Inflammatory macrophage (primary cell): ENCODE results near the gene OR2A7.
"Not testable (repeated sequence)": the region's sequence is repeated elsewhere in the genome, so short reads cannot be mapped to it uniquely, and the experiment has no call there.

Source experiments
- DNase-seq, 2 donors: peaks; one replicate each; pipeline ENCODE4 v3.0.0-alpha.2; 2020 to 2022
- total RNA-seq, 18 experiments: gene quantifications; one replicate each; lab custom pipeline; 2026; ENCODE audit warnings: mixed read lengths in 6 of 18, inconsistent platforms in 2 of 18; lab: John Stamatoyannopoulos, UW

Gene OR2A7, protein sequence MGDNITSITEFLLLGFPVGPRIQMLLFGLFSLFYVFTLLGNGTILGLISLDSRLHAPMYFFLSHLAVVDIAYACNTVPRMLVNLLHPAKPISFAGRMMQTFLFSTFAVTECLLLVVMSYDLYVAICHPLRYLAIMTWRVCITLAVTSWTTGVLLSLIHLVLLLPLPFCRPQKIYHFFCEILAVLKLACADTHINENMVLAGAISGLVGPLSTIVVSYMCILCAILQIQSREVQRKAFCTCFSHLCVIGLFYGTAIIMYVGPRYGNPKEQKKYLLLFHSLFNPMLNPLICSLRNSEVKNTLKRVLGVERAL
- total RNA-seq = 0 to 0.13 (median 0.03) reads per million in 18 experiments

GRCh38 chr7:144264692-144265091, at the start of gene OR2A7:
TSS of gene OR2A7 (minus strand) at chr7:144264792. CDS start at chr7:144259628, 5,164 bp downstream.
- peak in 1 of 2 donors; percentile 1 for DNase-seq

GRCh38 chr7:144311872-144312469, 47.4 kb upstream of the OR2A7 start, which contains the start of gene OR2A1:
TSS of gene OR2A1 (plus strand) at chr7:144312419. CDS start at chr7:144318125, 5,706 bp downstream.
- not testable (repeated sequence) for DNase-seq

DNA sequence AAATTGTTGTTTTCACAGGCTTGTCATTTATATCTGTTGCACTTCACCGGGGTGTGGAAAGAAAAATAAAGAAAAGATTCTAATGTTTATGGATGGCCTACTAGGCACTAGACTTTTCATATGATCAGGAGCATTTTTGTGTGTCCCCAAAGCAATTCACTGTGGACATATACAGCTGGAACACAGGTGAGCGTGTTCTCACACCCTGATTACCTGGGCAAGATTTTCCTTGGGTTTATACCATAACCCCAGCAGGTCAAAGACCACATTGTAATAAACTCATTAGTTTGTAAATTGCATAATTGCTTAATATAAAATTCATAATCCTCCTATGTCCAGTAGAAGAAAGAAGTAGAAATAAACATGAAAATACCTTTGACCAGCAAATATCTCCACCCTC, 46.6 kb upstream of the OR2A7 start:
- DNase-seq = not testable (repeated sequence)

DNA sequence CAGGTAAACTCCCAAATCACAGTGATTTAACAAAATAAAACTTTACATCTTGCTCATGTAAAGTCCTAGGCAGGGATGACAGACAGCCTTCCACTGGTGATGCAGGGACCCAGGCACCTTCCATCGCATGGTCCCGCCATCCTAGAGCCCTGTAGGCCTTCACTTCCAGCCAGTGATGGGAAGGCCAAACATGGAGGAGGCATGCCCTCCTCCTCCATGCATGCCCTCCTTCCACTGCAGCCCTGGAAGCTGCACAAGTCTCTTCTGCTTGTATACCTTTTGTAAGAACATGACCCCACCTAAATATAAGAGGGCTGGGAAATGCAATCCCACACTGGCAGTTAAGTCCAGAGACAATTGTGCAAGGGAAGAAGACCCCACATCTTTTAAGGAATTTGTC, 45.1 kb upstream of the OR2A7 start:
- DNase-seq = not testable (repeated sequence)

- not testable (repeated sequence) for DNase-seq
Observed at GRCh38 chr7:144305156-144305555, 40.6 kb upstream of the OR2A7 start.

- DNase-seq = not testable (repeated sequence)
Observed at GRCh38 chr7:144303607-144304006, 39.0 kb upstream of the OR2A7 start.

- not testable (repeated sequence) for DNase-seq
Observed at GRCh38 chr7:144302578-144303303, 38.1 kb upstream of the OR2A7 start.

DNA sequence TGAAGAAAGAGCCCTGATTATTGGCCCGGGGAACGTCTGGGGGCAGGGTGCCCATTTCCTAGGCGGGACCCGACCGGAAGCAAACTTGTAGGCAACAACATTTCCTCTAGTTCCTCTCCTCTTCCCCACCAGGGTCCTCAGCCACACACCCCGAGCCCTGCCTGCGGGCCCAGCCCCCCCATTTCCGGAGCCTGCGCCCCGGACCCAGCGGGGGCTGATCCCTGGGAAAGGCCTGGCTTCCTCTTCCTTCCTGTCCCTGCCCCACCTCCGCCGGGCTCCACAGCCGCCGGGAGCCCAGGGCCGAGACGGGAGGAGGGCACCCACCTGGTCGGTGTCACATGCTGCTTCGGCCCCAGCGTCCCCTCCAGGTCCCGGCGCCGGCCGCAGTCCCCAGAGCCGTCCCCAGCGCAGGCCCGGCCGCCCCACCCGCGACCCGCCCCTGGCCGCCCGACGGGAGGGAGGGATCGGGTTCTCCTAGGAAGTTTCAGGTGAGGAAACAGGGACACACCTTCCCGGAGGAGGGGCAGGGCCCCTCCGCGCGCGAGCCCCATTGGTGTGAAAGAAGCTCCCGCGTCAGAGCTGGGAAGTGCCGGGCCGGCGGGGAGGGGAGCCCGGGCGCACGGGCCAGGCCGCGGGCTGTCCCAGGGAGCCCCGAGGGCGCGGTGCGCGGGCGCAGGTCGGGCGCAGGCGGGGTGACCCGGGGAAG, 29.4 kb upstream of the OR2A7 start:
- not testable (repeated sequence) for DNase-seq

GRCh38 chr7:144292384-144293161, 28.0 kb upstream of the OR2A7 start:
- DNase-seq = not testable (repeated sequence)

- DNase-seq = not testable (repeated sequence)
Observed at GRCh38 chr7:144291607-144292006, 27.0 kb upstream of the OR2A7 start.

GRCh38 chr7:144287171-144287784, 22.7 kb upstream of the OR2A7 start:
- DNase-seq = not testable (repeated sequence)

- not testable (repeated sequence) for DNase-seq
Observed at GRCh38 chr7:144283716-144284115, 19.1 kb upstream of the OR2A7 start.

DNA sequence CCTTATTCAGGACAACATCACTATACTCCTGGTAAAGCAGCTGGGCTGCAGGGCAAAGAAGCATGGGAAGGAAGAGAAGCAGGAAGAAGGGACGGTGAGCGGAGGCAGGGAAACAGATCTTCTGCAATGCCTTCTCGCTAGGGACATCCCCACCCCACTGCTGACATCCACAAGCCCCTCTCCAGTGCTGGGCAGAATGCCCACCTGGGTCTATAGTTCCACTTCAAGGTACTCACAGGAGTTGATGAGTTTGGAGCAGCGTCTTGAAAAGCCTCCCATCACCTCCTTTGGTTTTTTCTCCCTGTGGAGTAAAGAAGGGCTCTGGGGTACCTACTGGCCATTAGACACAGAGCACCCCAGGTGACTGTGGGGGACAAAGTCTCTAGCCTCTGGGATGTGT, 17.9 kb upstream of the OR2A7 start:
- DNase-seq = not testable (repeated sequence)

DNA sequence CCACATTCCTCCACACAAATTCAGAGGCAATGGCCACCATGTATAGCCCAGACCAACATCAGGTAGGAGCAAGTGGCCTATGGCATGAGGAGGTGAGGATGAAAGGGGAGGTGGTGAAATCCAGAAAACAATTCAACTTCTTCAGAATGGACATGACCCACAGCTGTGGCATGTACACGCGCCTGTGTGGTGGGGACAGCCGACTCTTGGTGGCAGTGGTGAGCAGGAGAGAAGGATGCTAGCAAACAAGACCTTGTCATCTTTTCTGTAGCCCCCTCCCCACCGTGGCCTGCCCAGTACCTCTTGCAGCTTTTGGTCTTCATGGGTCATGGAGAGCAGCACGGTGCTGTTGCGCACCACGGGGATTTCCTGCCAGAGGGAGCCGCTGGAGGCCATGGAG, 17.4 kb upstream of the OR2A7 start:
- not testable (repeated sequence) for DNase-seq

GRCh38 chr7:144280010-144280409, 15.4 kb upstream of the OR2A7 start:
- DNase-seq = not testable (repeated sequence)

DNA sequence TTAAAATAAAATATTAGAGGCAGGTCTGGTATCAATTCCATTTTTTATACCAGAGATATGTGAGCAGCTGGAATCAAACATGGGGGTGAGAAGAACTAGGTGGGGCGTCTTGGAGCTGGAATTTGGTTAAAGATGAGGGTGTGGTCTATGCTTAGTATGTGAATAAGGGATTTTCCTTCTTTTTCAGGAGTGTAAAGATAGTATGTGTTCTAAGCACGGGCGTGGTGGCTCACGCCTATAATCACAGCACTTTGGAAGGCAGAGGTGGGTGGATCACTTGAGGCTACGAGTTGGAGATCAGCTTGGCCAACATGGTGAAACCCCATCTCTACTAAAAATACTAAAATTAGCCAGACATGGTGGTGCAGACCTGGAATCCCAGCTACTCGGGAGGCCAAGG, 10.7 kb upstream of the OR2A7 start:
- not testable (repeated sequence) for DNase-seq

GRCh38 chr7:144269188-144269587, 4.6 kb upstream of the OR2A7 start, which contains the start of gene CTAGE8:
TSS of gene CTAGE8 (minus strand) at chr7:144269288. CDS start at chr7:144269250, 38 bp downstream.
- not testable (repeated sequence) for DNase-seq

DNA sequence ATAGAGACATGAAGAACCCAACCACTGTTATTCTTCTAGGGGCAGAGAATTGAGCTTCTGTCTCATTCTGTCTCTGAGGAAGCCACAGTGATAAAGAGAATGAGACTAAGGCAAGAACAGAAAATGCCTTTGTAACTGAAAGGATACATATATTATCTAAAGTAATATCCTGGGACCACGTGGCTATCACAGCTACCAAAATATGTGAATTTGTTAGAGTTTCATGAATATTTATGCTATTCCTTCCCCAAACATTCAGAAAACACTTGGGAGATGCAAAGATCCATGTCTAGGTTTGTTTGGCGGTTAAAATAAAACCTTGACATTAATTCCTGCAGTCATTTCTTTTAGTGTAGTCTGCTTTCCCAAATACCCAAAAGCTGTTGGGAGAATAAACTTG, 2.5 kb downstream of the OR2A7 start:
- DNase-seq = not testable (repeated sequence)

DNA sequence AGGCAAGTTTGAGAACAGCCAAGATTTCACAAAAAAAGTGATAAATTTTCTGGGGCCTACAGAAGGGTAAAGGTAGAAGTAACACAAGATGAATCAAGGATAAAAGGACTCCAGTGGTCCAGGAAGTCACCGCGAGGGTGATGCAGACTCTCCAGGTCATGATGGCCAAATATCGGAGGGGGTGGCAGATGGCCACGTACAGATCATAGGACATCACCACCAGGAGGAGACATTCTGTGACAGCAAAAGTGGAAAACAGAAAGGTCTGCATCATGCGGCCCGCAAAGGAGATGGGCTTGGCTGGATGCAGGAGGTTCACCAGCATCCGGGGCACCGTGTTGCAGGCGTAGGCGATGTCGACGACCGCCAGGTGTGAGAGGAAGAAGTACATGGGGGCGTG, 5.5 kb downstream of the OR2A7 start:
- not testable (repeated sequence) for DNase-seq

DNA sequence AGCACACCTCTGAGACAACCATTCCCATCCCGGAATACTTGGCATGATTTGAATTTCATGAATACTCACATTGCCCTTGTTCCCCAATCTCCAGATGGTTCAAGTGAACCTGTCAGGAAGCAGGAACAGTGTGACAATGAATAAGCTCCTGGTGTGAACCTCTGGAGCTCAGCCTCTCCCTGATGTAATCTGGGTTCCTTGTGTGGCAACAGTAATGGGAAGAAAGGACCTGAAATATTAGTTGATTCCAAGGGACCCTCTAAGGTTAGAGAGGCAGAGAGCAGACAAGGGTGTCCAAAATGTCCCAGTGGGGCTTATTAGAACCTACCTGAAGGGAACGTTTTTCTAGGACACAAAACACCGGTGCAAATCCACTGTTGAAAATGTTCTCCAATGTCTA, 8.5 kb downstream of the OR2A7 start:
- DNase-seq = peak in 1 of 2 donors; percentile 30

DNA sequence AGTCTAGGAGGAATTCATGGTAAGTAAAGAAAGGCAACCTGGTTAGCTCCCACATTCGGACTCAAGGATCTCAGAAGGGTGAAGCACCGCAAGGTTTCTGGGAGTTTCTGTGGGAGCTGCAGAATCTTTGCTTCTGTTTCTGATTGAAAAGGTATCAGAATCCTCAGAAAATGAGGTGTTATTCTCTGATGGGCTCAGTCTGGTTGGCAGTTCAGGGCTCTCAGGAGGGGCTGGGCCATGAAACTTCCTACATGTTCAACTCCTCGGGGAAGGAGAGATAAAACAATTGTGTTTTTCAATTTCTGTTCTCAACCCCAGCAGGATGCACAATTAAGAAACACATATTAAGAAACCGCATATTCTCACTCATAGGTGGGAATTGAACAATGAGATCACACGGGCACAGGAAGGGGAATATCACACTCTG, 9.1 kb downstream of the OR2A7 start:
- DNase-seq = peak in 1 of 2 donors; percentile 2
